ENCODE results near the gene DNAL1. TPM values are rescaled to one million over a fixed set of nuclear protein-coding genes. Genes with fewer than 3 reads are reported as not detected.

The DNAL1 gene
- total RNA-seq, 5 donors from 2014 or later (not counting 1 experiment from before 2014, with no cell fraction given): 5.5 to 7.2 (median 6.2) TPM

Other genes starting within 250 kb of the DNAL1 start
- 10 to 100 TPM; 45.1 to 52.6 (median 49.1) TPM for gene NUMB, start 186.4 kb upstream of the DNAL1 start, total RNA-seq
- 10 to 100 TPM; 23.5 to 38.6 (median 35.2) TPM for gene RIOX1, start 154.1 kb upstream of the DNAL1 start, total RNA-seq
- 1 to 10 TPM in 4 of 5 donors, under 1 TPM in 1; 0.23 to 2.7 (median 1.9) TPM for gene ACOT1, start 107.8 kb upstream of the DNAL1 start, total RNA-seq
- gene HEATR4, start 86.0 kb upstream of the DNAL1 start, total RNA-seq: under 1 TPM in 1 of 5 donors, not detected in 4; 0.09 TPM
- 10 to 100 TPM; 11.8 to 14.7 (median 12.9) TPM for gene ACOT2, start 75.8 kb upstream of the DNAL1 start, total RNA-seq
- gene ACOT4, start 53.1 kb upstream of the DNAL1 start, total RNA-seq: 1 to 10 TPM in 4 of 5 donors, under 1 TPM in 1; 0.55 to 1.6 (median 1.2) TPM
- gene ACOT6, start 32.5 kb upstream of the DNAL1 start, total RNA-seq: not detected
- 10 to 100 TPM; 36.2 to 57.9 (median 53.4) TPM for gene PNMA1, start 69.4 kb downstream of the DNAL1 start, total RNA-seq
- 1 to 10 TPM; 1.3 to 3.5 (median 2.9) TPM for gene PTGR2, start 206.8 kb downstream of the DNAL1 start, total RNA-seq
- gene ZNF410, start 241.9 kb downstream of the DNAL1 start, total RNA-seq: 10 to 100 TPM; 39.5 to 77.3 (median 40.3) TPM

All from T-cell (primary cell).